Stimulated activated CD8-positive, alpha-beta memory T cell treated with anti-CD3 and anti-CD28 coated beads, Interleukin-12 subunit alpha, Interleukin-12 subunit beta, amount 100 ng/mL, for 24 hours (primary cell): ENCODE results near the gene SOWAHC.

Experiments used
- DNase-seq: peaks from one replicate; pipeline ENCODE4 v3.0.0-alpha.2; 2020; ENCODE audit errors: extremely low read depth

Gene SOWAHC

GRCh38 chr2:109644571-109645275, 30.6 kb downstream of the SOWAHC start:
- DNase-seq, result no peak

DNA sequence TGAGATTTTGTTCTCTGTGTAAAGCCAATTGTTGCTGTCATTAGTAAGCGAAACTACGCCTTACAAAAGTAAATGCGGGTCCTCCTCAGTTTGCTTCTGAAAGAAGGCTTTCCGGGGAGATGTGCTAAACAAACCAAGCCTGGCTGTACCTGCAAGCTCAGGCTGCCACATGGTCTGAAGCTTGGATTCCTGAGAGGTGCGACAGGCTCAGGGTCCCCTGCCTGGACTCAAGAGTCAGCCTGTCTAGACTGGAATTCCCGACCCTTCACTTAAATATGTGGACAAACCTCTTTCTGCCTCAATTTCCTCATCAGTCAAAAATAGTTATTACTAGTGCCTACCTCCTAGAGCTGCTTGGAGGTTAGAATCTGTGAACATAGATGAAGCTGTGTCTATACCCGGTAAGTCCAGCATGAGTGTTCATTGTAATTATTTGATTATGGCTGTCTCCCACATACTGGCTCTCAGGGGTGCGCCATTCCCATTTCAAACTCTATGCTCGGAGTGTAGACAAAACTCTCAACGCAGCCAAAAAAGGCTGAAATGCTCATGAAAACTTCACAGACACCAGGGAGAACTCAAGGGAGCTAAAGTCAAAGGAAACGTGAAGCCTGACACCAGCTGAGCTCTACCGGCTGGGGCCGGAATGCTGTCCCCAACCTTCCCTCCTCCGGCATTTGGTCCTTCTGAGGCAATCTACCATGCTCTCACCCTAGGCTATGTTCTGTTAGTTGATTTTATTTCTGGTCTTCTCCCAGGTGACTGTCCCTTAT, 31.4 kb downstream of the SOWAHC start:
- no peak for DNase-seq

DNA sequence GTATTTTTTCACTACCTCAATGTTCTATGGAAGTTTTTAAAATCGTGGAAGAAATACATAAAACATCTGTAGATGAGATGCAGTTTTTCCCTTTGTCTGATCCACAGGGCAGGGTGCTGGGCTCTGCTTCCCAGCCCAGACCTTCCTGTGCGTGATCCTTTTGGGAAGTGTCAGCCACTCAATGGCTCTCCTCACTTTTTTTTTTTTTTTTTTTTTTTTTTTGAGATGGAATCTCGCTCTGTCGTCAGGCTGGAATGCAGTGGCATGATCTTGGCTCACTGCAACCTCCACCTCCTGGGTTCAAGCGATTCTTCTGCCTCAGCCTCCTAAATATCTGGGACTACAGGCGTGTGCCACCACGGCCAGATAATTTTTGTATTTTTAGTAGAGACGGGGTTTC, 32.8 kb downstream of the SOWAHC start:
- no peak for DNase-seq

GRCh38 chr2:109647636-109648035, 33.5 kb downstream of the SOWAHC start:
- DNase-seq, result no peak

DNA sequence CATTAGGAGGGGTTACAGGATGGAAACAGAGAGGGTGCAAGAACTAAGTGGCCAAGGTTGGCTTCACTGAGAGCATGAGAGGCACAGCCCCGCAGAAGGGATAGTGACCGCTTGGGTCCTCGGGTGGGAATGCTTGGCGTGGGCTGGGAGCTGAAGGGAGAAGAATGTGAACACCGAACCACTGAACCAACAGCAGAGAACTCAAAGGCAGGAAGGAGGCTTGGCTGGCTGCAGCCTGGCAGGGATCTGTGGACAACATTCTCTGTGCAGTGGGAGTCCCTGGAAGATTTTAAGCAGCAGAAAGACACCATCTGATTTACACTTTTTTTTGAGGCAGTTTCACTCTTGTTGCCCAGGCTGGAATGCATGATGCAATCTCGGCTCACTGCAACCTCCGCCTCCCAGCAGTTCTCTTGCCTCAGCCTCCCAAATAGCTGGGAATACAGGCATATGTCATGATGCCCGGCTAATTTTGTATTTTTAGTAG, 33.9 kb downstream of the SOWAHC start:
- no peak for DNase-seq

- no peak for DNase-seq
Observed at GRCh38 chr2:109649736-109650695, 35.9 kb downstream of the SOWAHC start.

DNA sequence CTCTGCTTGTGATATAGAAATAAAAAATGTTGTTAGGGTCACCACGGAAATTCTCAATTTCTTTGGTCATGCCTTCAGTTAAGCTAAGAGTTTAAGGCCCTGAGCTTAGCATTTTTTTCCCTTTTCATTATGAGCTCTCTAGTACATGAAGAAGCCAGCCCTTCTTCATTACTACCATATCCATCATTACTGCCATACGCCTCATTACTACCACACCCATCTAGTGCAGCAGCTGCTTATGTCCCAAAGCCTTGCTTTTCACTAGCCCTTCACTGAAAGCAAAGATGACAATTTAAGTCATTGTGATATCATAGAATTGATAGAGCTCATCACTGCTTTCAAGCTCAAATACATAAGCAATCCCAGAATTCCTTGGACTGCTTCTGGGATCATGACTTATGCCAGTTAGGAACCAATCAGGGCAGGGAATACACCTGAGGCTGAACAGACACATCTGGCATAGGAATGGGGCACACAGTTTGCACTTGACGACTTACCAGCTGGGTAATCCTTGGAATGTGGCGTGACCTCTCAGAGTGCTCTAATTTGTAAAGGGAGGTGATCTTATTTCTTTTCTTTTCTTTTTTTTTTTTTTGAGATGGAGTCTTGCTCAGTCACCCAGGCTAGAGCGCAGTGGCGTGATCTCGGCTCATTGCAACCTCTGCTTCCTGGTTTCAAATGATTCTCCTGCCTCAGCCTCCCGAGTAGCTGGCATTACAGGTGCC, 40.3 kb downstream of the SOWAHC start:
- DNase-seq, result no peak

GRCh38 chr2:109655287-109655686, 41.1 kb downstream of the SOWAHC start:
- DNase-seq, result no peak

DNA sequence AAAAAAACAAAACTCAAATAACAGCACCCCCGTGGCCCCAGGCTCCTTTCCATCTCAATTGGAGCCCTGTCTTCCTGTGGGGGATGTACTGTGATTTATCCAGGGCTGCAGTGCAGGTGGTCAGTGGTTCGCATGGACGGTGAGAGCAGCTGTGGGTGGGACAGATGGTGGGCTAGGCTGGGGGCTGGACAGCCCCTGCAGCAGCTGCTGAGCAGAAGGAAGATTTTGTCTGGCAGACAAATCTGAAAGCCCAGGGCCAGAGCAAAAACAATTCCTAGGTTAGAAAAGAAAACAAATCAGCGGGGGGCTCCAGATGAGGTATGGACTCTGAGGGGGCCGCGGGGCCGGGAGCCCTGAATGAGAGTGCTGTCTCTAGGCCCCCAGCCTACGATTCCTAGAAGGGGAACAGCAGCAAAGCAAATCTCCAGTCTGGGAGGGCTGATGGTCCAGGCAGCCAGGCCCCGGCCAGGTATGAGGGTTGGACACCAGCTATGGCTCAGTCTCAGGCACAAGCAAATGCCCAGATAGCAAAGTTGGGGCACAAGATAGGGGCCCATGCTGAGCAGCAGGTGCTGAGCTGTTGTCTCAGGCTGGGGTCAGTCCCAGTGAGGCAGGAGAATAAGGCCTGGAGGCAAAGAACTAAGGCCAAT, 45.4 kb downstream of the SOWAHC start:
- no peak for DNase-seq

DNA sequence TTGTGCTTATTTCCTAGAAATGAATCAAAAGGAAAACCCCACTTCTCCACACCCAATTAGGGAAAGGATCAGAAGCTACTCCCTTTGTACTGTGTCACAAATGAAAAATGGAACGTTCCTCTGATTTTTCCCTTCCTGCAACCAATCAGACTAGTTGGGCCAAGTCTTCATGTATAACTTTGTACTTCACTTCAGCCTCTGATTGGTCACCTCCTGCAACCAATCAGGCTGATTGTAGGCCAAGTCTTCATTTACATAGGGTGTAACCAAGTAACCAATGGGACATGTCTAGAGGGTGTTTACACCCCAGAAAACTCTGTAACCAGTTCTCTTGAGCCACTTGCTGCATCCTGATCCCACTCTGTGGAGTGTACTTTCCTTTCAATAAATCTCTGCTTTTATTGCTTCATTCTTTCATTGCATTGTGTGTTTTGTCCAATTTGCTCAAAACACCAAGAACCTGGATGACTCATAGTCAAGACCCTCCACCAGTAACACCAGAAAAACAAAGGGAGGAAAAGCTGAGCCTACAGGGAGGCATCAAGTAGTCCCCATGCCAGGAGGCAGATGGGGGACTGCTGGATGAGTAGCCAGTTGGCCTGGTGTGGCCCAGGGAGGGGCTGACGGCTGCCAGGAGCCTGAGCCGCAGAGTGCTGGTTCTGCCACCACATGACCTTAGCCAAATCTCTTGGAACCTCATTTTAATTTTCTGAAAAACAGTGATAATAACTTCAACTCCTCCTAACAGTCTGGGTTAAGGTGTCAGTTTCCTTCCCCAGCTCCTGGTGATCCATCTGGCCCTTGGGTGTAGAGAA, 46.1 kb downstream of the SOWAHC start:
- DNase-seq, result no peak

- no peak for DNase-seq
Observed at GRCh38 chr2:109662889-109663288, 48.7 kb downstream of the SOWAHC start.

- DNase-seq, result no peak
Observed at GRCh38 chr2:109663721-109664120, 49.6 kb downstream of the SOWAHC start.

DNA sequence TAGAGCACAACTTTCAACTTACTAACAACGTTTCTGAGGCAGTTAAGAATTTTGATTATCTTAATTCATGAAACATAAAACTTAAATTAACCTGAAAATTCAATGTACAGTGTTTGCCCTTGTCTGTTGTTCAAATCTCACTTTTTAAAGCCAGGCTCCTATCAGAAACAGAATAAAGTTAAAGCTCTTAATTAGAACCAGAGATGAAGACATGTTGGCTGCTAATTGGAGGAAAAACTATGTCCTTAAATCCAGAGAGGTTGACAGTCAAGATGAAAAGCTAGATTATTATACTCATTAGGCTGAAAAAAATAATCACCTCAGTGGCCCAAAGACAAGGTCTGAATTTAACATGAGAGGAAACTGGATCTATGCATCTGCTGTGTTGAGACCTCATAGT, 52.3 kb downstream of the SOWAHC start:
- DNase-seq, result no peak
